ENCODE data around the gene BLMH.
"Not testable (repeated sequence)": the region's sequence is repeated elsewhere in the genome, so short reads cannot be mapped to it uniquely, and the experiment has no call there.

The BLMH gene

DNA sequence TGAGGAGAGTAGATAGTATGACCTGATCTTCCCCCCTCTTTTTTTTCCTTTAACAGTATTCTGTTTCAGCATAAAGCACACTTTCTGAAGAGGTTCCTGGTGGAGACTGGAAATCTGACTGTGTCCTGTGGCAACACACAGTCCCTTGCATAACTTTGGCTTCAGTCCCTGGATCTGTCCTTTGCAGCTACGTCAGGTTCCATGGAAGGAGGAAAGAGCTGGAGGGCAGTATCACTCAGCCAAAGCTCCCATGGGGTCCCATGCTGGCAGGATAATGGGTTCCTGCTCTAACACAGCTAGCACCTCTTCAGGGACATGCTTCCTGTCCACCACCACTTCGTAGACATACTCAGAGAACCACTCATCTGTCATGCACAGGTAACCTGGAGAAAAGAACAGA lies 43.0 kb downstream of the BLMH start:
- DNase-seq (ENCODE audit: low spot score) = no peak

GRCh38 chr17:30246460-30246859 lies 45.3 kb downstream of the BLMH start:
- no peak for DNase-seq (ENCODE audit: low spot score)

- peak; percentile 87 for DNase-seq (ENCODE audit: low spot score)
These were observed 46.8 kb downstream of the BLMH start for GRCh38 chr17:30244853-30245385.

- DNase-seq (ENCODE audit: low spot score) = no peak
These were observed 48.2 kb downstream of the BLMH start for GRCh38 chr17:30243568-30243967.

GRCh38 chr17:30243002-30243401 lies 48.7 kb downstream of the BLMH start:
- DNase-seq (ENCODE audit: low spot score) = no peak

- no peak for DNase-seq (ENCODE audit: low spot score)
These were observed 50.7 kb downstream of the BLMH start for GRCh38 chr17:30241051-30241450.

DNA sequence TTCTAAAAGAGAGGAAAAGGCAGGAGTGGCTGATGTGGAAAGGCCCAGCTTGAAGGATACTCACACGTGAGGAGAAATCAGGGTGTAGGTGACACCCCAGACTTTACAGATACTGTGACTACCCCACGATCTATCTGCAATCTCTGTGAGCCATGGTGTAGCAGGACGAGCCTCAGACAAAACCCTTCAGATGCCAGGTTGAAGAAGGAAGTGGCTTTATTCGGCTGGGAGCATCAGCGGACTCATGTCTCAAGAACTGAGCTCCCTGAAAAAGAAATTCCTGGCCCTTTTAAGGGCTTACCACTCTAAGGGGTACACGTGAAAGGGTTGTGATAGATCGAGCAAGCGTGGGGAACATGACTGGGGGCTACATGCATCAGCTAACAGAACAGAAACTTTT lies 51.6 kb downstream of the BLMH start:
- no peak for DNase-seq (ENCODE audit: low spot score)

DNA sequence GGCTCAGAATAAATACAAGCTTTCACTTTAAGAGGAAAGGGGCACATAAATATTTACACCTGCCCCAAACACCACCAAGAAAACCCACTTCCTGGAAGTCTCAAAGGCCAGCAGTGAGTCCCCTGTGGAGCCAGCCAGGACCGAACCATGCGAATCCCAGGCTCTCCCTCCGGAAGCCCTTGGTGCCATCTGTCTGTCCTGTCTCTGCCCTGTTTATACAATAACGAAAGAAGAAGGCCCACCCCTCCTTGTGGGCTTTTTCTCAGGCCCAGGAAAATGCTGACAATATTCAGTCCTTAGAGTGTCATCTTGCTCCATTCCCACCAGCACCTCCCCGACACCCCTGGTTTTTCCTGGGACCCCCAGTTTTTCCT lies 52.7 kb downstream of the BLMH start:
- no peak for DNase-seq (ENCODE audit: low spot score)

DNA sequence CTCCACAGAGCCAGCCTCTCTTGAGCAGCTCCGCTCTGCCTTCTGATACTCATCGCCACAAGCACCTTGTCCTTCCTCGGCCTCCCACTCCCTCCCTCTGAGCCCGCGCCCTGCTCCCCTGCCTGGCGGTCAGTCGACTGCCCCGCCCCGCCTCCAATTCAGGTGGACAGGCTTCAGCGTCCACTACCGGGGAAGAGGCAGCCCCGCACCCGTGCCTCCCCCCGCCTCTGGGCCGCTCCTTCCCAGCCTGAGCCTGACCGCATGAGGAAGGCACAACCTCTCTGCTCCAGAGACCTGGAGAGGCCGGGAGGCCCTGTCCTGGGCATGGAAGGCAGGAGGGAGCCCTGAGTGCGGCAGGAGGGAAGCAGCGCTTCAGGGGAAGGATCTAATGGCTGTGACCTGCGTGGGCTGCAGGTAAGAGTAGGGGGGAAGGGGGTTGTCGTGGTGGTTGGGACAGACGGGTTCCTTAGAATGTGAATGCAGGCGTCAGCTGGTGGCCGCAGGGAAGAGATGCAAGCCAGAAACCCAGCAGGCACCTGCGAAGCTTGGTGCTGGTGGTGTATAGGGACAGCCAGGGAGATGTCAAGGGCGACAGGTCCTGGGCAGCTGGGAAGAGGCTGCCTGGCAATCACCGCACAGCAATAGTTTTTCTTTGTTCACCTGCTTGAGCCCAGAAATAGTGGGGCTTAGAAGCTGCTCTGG lies 53.2 kb downstream of the BLMH start:
- no peak for DNase-seq (ENCODE audit: low spot score)

- no peak for DNase-seq (ENCODE audit: low spot score)
These were observed 53.8 kb downstream of the BLMH start for GRCh38 chr17:30238003-30238344.

DNA sequence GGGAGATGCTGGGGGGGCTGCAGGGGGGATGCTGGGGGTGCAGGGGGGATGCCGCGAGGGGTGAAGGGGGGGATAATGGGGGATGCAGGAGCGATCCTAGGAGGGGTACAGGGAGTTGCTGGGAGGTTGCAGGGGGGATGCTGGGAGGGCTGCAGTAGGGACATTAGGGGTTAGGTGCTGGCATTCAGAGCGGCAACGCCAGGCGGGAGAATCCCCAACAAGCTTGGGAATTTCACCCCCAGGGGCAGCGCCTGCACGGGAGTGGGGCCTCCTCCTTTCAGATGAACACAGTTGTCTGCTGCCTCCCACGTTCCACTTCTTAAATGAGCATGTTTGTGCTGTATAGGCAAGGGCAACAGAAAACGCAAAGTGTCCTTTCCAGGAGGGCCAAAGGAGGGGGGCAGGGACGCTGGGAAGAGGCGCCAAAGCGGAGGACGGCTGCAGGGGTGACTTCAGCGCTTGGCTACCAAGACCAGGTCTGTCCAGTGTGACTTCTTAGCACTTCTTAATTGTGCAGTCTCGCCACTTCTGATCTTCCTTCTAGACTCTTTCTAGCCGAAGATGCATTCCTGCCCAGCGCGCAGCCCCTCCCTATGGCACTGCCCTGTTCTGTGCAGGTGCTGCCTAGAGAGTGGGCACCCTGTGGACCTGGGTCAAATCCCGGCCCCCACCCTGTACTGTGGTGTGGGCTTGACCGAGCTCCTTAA lies 54.3 kb downstream of the BLMH start:
- no peak for DNase-seq (ENCODE audit: low spot score)

GRCh38 chr17:30236766-30237165 lies 55.0 kb downstream of the BLMH start:
- peak; percentile 55 for DNase-seq (ENCODE audit: low spot score)

- DNase-seq (ENCODE audit: low spot score) = no peak
These were observed 55.5 kb downstream of the BLMH start for GRCh38 chr17:30236297-30236624.

DNA sequence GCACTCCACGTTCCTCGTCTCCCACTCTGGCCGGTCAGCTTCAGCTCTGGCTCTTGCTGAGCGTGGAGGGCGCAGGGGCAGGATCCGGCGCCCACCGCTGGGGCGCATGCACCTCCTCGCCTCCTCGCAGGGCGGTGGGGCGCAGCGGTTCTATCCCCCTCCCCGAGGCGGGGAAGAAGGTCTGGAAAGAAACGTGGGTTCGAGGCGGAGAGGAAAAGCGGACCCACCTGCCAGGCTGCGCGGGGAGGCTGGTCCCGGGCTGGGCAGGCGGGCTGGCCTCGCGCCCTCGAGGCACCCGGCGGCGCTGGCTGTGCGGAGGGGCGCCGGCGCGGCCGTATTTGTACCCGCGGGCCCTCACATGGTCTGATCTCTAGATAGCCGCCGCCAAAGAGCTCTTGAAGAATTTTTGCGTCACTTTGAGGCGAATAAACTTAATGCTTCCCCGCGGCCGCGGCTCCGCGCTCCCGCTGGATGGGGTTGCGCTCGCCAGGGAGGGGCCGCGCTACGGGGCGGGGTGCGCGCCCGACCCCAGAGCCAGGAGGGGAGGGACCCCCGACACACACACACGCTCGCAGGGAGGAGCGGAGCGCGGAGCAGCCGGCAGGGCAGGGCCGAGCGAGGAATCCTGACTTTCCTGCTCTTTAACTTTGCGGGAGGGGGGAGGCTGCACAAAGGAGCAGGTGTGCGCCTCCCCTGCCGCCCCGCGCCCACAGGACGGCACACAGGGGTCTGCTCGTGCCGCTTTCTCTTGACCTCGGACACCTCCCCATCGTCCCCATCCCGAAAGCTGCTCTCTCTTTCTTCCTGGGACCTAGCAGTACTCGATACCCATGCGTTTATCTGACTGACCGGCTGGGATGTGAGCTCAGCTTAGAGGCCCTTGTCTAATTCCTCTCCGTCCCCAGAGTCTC lies 56.1 kb downstream of the BLMH start, which contains the start of gene SLC6A4:
Gene SLC6A4 (minus strand): TSS at position 312 of the 911 bp plus-strand sequence. CDS start 13,739 bp downstream, outside the sequence.
- peak; percentile 25 for DNase-seq (ENCODE audit: low spot score)

- no peak for DNase-seq (ENCODE audit: low spot score)
These were observed 56.8 kb downstream of the BLMH start for GRCh38 chr17:30234964-30235363.

DNA sequence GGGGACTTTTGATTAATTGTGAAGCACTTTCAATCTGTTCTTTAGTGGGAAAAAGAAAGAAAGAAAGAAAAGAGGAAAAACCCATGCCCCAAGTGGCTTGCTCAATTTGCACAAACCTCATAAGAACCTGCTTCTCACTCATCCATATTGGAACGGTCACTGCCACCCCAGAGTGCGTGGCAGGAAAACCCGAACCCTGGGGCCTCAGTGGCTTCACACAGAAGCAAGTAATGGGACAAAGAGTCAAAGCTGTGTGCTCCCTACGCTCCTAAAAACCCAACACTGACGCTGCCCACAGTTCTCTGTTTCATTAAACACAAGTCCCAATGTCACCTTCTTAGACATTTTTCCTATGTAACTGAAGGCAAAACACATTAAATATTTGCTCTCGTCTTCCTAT lies 57.4 kb downstream of the BLMH start:
- no peak for DNase-seq (ENCODE audit: low spot score)

DNA sequence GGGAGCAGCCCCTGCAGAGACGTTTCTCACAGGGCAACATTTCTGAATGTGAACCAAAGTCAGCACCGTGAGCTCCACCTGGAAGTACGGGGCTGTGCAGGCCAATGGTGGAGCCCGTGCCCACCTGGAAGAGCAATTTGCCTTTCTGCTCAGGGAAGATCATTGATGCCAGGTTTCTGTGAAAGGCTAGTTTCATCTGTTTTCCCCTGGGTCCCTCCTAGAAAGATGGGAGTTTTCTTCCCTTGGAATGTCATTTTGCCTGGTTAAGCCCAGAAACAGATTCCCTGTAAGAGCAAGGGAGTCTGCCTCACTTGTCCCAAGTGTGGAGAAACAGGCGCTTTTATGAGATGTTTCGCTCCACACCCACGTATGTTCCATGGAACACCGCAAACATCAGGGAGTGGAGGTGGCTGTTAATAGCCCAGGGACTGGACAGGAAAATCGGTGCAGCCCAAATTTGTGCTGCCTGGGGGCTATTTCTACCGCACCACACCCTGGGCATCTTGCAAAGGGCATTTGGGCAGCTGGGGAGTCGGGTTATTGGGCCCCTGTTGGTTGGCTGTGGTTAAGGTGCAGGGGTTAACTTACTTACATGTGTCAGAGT lies 58.8 kb downstream of the BLMH start:
- no peak for DNase-seq (ENCODE audit: low spot score)

DNA sequence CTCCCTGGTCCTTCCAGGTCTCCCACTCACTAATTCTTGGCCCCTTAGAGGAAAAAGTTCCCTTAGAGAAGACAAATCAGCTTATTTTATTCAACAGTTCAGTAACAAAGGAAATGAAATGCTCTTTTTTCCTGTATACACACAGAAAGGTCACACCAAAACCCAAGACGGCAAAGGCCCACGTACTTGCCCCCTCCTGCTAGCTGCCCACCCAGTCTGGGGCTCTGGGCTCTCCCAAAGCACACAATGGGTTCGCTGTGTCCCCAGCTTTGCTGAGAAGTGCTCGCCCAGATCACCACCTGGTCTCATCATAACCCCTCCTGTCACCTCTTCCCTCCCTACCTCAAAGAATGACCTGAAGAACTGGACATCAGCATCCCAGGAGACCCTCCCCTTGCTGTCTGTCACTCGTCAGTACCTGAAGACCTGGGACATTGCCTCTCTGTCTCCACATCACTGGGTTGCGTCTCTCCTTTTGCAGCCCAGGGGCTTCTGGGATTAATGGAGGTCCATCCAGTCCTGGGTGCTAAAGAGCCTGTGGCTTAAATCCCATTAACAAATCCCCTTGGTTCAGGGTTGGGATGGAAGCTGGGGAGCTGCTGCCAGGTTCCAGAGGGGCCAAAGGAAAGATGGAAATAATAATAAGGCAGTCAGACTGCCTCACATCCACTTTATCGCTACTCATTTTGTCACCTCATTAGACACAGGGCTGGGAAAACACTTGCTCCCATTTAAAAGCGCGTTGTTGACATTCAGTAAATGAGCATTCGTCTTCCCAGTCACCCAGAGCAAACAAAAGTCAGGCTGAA lies 59.5 kb downstream of the BLMH start:
- DNase-seq (ENCODE audit: low spot score) = no peak

DNA sequence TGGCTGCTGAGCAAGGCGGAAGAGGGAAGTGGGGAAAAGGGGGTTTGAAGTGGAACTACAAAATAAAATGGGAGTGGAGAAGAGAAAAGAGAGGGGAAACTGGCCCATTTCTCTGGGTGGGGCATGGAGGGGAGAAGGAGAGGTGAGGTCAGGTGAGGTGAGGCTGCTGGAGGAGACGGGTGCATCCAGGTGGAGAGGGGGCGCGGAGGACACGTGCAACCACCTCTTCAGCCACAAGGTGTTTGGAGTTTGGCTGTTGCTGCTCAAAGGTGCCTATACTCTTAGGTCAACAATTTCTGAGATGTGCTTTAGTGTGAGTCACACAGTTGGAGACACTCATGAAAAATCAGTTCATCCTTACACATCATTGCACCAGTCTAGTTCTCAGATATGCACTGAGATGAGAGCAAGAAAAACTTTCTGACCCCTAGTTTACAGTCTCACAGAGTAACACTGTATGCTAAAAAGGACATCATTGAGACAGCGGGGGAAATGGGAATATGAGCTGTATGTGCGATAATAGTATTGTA lies 61.1 kb downstream of the BLMH start:
- no peak for DNase-seq (ENCODE audit: low spot score)

DNA sequence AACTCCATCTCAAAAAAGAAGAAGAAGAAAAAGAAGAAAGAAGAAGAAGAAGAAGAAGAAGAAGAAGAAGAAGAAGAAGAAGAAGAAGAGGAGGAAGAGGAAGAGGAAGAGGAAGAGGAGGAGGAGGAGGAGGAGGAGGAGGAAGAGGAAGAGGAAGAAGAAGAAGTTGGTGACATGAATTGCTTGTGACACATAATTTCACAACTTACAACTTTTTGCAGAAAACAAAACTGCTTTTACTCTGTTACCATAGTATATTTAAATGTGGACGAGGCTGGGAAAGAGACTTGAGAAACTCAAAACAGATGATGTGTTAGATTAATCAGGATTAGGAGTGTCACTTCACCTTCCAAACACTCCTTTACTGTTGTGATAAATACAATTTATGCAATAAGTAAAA lies 61.7 kb downstream of the BLMH start:
- DNase-seq (ENCODE audit: low spot score) = not testable (repeated sequence)

DNA sequence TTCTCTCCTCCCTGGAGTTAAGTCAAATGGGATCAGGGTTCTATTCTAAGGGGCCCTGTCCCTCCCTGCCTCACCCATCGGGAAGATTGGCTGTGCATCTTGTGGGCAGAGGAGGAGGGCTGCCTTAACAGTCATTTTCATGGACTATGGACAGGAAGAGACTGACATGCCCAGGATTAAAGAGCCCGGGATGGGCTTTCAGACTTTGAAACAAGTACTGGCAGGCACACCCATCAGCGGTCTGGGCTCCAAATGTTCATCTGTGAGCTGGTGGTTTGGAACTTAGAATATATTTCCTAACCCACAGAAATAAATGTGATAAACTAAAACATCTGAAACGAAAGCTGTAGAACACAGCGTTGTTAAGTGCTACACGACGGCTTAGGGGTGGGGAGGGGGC lies 62.7 kb downstream of the BLMH start:
- DNase-seq (ENCODE audit: low spot score) = peak; percentile 56

Data from AG08395 (cell line).